K562 (cell line): Measurements from ENCODE around the gene FANCG. TPM values are rescaled to one million over a fixed set of nuclear protein-coding genes. Genes with fewer than 3 reads are reported as not detected.

Experiments used
- ATAC-seq: fragments of 200-7000 bp; cut with Tn5 transposase; 3 replicates; pipeline ENCODE4 v1.9.1; 2020; ENCODE audit warnings: moderate library complexity
- BruUV-seq: library from RNA; stranded (reverse); fragments of 400-500 nt; replicated peaks from 2 replicates; lab custom pipeline; 2021; lab: Mats Ljungman, UMichigan
- CTCF ChIA-PET: fragments of 300-600 bp; formaldehyde crosslinking; extraction: SDS; loops from one replicate; lab custom pipeline; 2021; ENCODE audit warnings: low intra/inter-chr PET ratio; lab: Yijun Ruan, JAX
- POLR2A ChIA-PET: fragments of 300-600, 350-650 bp; sonication (Branson Sonifier 250); formaldehyde crosslinking; extraction: SDS; loops from one replicate; lab custom pipeline; 2021; ENCODE audit warnings: antibody characterized with exemption, inconsistent platforms; lab: Yijun Ruan, JAX
- DNase-seq, 4 experiments: peaks; one replicate each; pipeline versions ENCODE4 v3.0.0 to v3.0.0-alpha.2; 2011 to 2018; ENCODE audit warnings: low spot score in 3 of 4, mixed read lengths in 3 of 4; ENCODE audit errors: extremely low read depth in 1 of 4
- FAIRE-seq: peaks from 2 replicates; lab custom pipeline; 2011; peaks lifted over from hg19 to GRCh38; lab: Jason Lieb, UNC
- H2AFZ ChIP-seq: 2 replicates; pipeline ENCODE4 v1.6.0; 2011; ENCODE audit warnings: low read depth, low read length, control low read depth, inconsistent platforms
- H3K27ac ChIP-seq: fragments of 200-600 bp; 3 replicates; pipeline ENCODE4 v1.8.0; 2011; ENCODE audit warnings: low read depth, mild to moderate bottlenecking, control low read depth, inconsistent platforms, low read length, moderate library complexity, mixed read lengths; ENCODE audit errors: extremely low read depth
- H3K27me3 ChIP-seq, 2 experiments: fragments of 300-600 bp in 1 of 2; 2 replicates in 1 of 2; 3 replicates in 1 of 2; pipeline versions ENCODE4 v1.6.0 to v1.8.0; 2011; ENCODE audit warnings: inconsistent platforms in 2 of 2, low read length in 2 of 2, mild to moderate bottlenecking in 1 of 2, mixed read lengths in 1 of 2, moderate library complexity in 1 of 2; ENCODE audit not compliant: control insufficient read depth in 2 of 2, insufficient read depth in 2 of 2
- H3K36me3 ChIP-seq: fragments of 300-600 bp; 3 replicates; pipeline ENCODE4 v1.8.0; 2011; ENCODE audit warnings: mild to moderate bottlenecking, low read length, inconsistent platforms; ENCODE audit not compliant: control insufficient read depth, insufficient read depth
- H3K4me1 ChIP-seq, 2 experiments: fragments of 200-600 bp in 1 of 2; replicated peaks in 1 of 2; 2 replicates in 1 of 2; 3 replicates in 1 of 2; pipeline versions ENCODE4 v1.5.1 to v1.8.0; 2011; ENCODE audit warnings: inconsistent platforms in 2 of 2, low read length in 2 of 2, mild to moderate bottlenecking in 1 of 2, mixed read lengths in 1 of 2, moderate library complexity in 1 of 2; ENCODE audit not compliant: control insufficient read depth in 2 of 2, insufficient read depth in 2 of 2
- H3K4me2 ChIP-seq: 2 replicates; pipeline ENCODE4 v1.6.1; 2011; ENCODE audit warnings: low read length, control low read depth, inconsistent platforms, mixed read lengths; ENCODE audit not compliant: insufficient read depth
- H3K4me3 ChIP-seq: fragments of 200-600 bp; sonication (generic), shearing (Covaris generic); 2 replicates; pipeline ENCODE4 v1.5.1; 2016; ENCODE audit warnings: control low read depth, inconsistent platforms
- H3K79me2 ChIP-seq: fragments of 200-600 bp; 3 replicates; pipeline ENCODE4 v1.8.0; 2011; ENCODE audit warnings: low read length, inconsistent platforms; ENCODE audit not compliant: control insufficient read depth, insufficient read depth
- H3K9ac ChIP-seq, 2 experiments: 2 replicates each; pipeline versions ENCODE4 v1.6.0 to v1.6.1; 2011; ENCODE audit warnings: low read depth in 2 of 2, low read length in 2 of 2, control low read depth in 1 of 2, inconsistent platforms in 1 of 2, mild to moderate bottlenecking in 1 of 2, mixed read lengths in 1 of 2; ENCODE audit not compliant: insufficient read depth in 1 of 2
- H3K9me1 ChIP-seq: one replicate; pipeline ENCODE4 v1.6.0; 2011; ENCODE audit warnings: inconsistent platforms, mild to moderate bottlenecking, low read length, moderate library complexity; ENCODE audit not compliant: control insufficient read depth, insufficient read depth
- H3K9me3 ChIP-seq: replicated peaks from 2 replicates; pipeline ENCODE4 v1.5.1; 2011; ENCODE audit warnings: low read depth, low read length, inconsistent platforms; ENCODE audit not compliant: control insufficient read depth, insufficient read depth
- H4K20me1 ChIP-seq: replicated peaks from 2 replicates; pipeline ENCODE4 v1.6.1; 2011; ENCODE audit warnings: low read length, inconsistent platforms, mixed read lengths; ENCODE audit not compliant: control insufficient read depth, insufficient read depth
- BRF2 ChIP-seq: IDR thresholded peaks from 3 replicates; pipeline ENCODE4 v1.6.1; 2011; ENCODE audit warnings: borderline replicate concordance, mild to moderate bottlenecking; ENCODE audit not compliant: insufficient read length, insufficient read depth
- CAMTA2 ChIP-seq: fragments of 250-450 bp; sonication (Bioruptor Pico); conservative IDR thresholded peaks from 2 replicates; pipeline ENCODE4 v1.5.1; 2022
- DMBX1 ChIP-seq: fragments of 250-450 bp; sonication (Bioruptor Pico); IDR thresholded peaks from 2 replicates; pipeline ENCODE4 v1.8.0; 2022; ENCODE audit warnings: inconsistent platforms, mild to moderate bottlenecking, moderate library complexity, borderline replicate concordance
- EGR1 ChIP-seq: fragments of 450-650 bp; conservative IDR thresholded peaks from 2 replicates; pipeline ENCODE4 v1.6.1; 2017; ENCODE audit warnings: mild to moderate bottlenecking
- FOS ChIP-seq: IDR thresholded peaks from 3 replicates; pipeline ENCODE4 v1.6.1; 2011; ENCODE audit not compliant: insufficient read length; ENCODE audit errors: extremely low read depth
- GABPA ChIP-seq: fragments of 200-800 bp; sonication (Bioruptor generic); conservative IDR thresholded peaks from 2 replicates; pipeline ENCODE4 v1.6.1; 2016; ENCODE audit warnings: low read depth, missing genetic modification characterization, missing compliant biosample characterization
- HNRNPLL ChIP-seq: fragments of 200-400 bp; formaldehyde crosslinking; IDR thresholded peaks from 2 replicates; pipeline ENCODE4 v1.6.1; 2017; ENCODE audit warnings: low read length, low read depth, mild to moderate bottlenecking; ENCODE audit not compliant: poor library complexity, severe bottlenecking
- IRF9 ChIP-seq: fragments of 450-650 bp; IDR thresholded peaks from 2 replicates; pipeline ENCODE4 v1.6.1; 2016; ENCODE audit warnings: missing biosample characterization, missing genetic modification characterization
- KHSRP ChIP-seq: fragments of 450-650 bp; IDR thresholded peaks from 2 replicates; pipeline ENCODE4 v1.6.1; 2017
- KLF16 ChIP-seq: IDR thresholded peaks from 2 replicates; pipeline ENCODE4 v1.6.1; 2016; ENCODE audit warnings: antibody characterized with exemption
- MED1 ChIP-seq: sonication (generic); formaldehyde crosslinking; IDR thresholded peaks from 2 replicates; pipeline ENCODE4 v1.8.1; 2023; ENCODE audit warnings: missing genetic modification reagents, borderline replicate concordance
- PKNOX1 ChIP-seq: fragments of 450-650 bp; IDR thresholded peaks from 2 replicates; pipeline ENCODE4 v1.6.1; 2016
- POLR2G ChIP-seq: fragments of 200-400 bp; formaldehyde crosslinking; IDR thresholded peaks from 2 replicates; pipeline ENCODE4 v1.6.1; 2017; ENCODE audit warnings: low read depth, mild to moderate bottlenecking, antibody characterized with exemption, low read length, moderate library complexity
- RNF2 ChIP-seq: sonication (generic); IDR thresholded peaks from 2 replicates; pipeline ENCODE4 v1.6.1; 2016
- ZBED1 ChIP-seq: IDR thresholded peaks from 2 replicates; pipeline ENCODE4 v1.6.1; 2014
- ZNF384 ChIP-seq: IDR thresholded peaks from 2 replicates; pipeline ENCODE4 v1.6.1; 2012; ENCODE audit warnings: low read depth, low read length, improper control_type of control experiment
- WGBS: fragments of 100-300 bp; shearing (Covaris generic); methylation state at CpG from one replicate; pipeline ENCODE4 v1.1.6; 2016; ENCODE audit warnings: low coverage, mixed read lengths; ENCODE audit not compliant: insufficient coverage; ENCODE audit errors: missing lambda C conversion rate; 5-methylcytosine and 5-hydroxymethylcytosine counted together
- in situ Hi-C: fragments of 300-500 bp; cut with MboI; formaldehyde crosslinking; loops from 4 replicates; pipeline ENCODE4 v1.15.0; 2018; ENCODE audit warnings: inconsistent platforms, mixed read lengths
- intact Hi-C: fragments of 100-400 bp; cut with micrococcal nuclease; formaldehyde crosslinking; loops from 2 replicates; pipeline ENCODE4 v1.14.2; 2022
- polyA plus RNA-seq, 8 experiments: library from polyadenylated mRNA; depleted of rRNA in 4 of 8; stranded (reverse) in 5 of 8; unstranded in 3 of 8; fragments of >200 nt; fragmentation: Nextera tagmentation in 2 of 8; fragmentation: Illumina TruSeq in 1 of 8; extraction: Ambion mirVana in 2 of 8; extraction: Trizol in 1 of 8; gene quantifications; 2 replicates each; pipeline versions ENCODE4 v1.2.1 to v1.2.3, GENCODE V29; 2011 to 2014; ENCODE audit warnings: inconsistent platforms in 1 of 8, missing spikeins in 1 of 8
- total RNA-seq, 7 experiments: library from RNA; depleted of rRNA in 6 of 7; stranded (reverse); fragments of >200 nt in 6 of 7; fragmentation: Illumina TruSeq in 2 of 7; extraction: Trizol in 2 of 7; gene quantifications; 2 replicates each; pipeline versions ENCODE4 v1.2.1 to v1.2.3, GENCODE V29; 2011 to 2021; ENCODE audit warnings: low replicate concordance in 1 of 7
- TF ChIP-seq, protein P1 (sequence below): fragments of 250-450 bp; sonication (Bioruptor Pico); IDR thresholded peaks from 2 replicates; pipeline ENCODE4 v1.9.0; 2021; ENCODE audit warnings: mild to moderate bottlenecking

FANCG gene
- total and polyA plus RNA-seq, 9 of the 15 experiments (the other 6 are each of a cell fraction or from before 2014, with no cell fraction given) = 7.5 to 43.9 (median 31.0) TPM

DNA sequence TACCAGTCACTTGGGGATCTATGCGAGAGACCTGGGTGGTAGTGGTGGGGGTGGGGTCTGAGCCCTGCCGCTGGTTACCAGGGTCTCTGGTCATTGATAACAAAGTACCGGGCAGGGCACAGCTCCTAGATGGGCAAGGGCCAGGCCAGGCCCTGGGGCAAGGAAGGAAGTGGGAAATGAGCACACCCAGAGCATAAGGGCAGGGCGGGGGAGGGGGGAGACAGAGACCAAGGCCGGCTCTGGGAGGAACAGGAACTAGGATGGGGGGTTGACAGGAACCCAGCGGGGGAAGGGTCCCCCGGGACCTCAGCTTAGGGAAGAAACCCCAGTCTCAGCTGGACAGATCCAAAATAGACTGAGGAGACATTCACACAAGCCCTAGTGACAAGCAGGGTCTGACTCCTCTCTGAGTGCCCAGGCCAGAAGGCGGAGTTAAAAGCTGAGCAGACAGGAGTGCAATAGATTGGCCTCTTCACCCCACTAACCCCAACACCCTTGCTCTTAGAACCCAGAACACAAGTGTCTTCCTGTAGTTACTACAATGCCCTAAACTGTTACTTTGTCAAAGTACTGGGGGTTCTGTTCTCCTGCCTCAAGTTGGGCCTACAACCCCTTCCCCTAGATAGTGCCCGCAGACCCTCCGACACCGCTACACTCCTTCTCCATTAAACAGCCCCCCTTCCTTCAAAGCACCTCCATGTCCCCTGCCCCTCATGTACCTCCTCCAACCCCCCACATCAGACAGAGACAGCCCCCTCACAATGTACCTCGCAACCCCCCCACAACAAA is 35.3 kb upstream of the FANCG start (continued):
- TF ChIP-seq IRF9 = no peak
- TF ChIP-seq FOS = no peak
- no peak for TF ChIP-seq ZBED1

- peaks cover 38 to 43% of the 10 kb centered on the region in 2 experiments for H3K4me1 ChIP-seq
- DNase-seq (peak; percentile 51 to 90 (median 64)), FAIRE-seq (peak; percentile 92), ATAC-seq (peak; percentile 41)
- 2% methylated on average over 3 of the region's 5 CpGs for WGBS
- H3K27me3 ChIP-seq = no peaks in the 10 kb centered on the region
- H3K4me2 ChIP-seq = peak overlapping the region; percentile 99
- intact Hi-C loops = loop anchor here (2.0 kb wide), 2 partner anchors 17 to 41 kb away; partner anchors contain the start of genes PIGO and VCP
- CTCF ChIA-PET = no interaction called here
- peaks cover 4% of the 10 kb centered on the region for H4K20me1 ChIP-seq
- H3K79me2 ChIP-seq = peaks cover 47% of the 10 kb centered on the region
- POLR2A ChIA-PET = interaction anchor here (0.5 to 1.3 kb wide), 4 partner anchors 11 to 909 kb away, joined by 3 to 4 read pairs (median 3); partner anchors contain the start of genes STOML2 and VCP
- no TSS peak for BruUV-seq
- H3K9me1 ChIP-seq = no peaks in the 10 kb centered on the region
- H3K27ac ChIP-seq = peak overlapping the region; percentile 65
- H3K36me3 ChIP-seq = no peaks in the 10 kb centered on the region
- H3K4me3 ChIP-seq = peak overlapping the region; percentile 58
- peak overlapping the region; percentile 73 for H2AFZ ChIP-seq
- in situ Hi-C loops = no loop called here
- peak overlapping the region; percentile 52 to 88; a peak in 3 of 4 replicates for H3K9ac ChIP-seq
- no peaks in the 10 kb centered on the region for H3K9me3 ChIP-seq
- TF ChIP-seq POLR2G = no peak
- peak; percentile 54; the same call in 1 of the 2 replicates for TF ChIP-seq EGR1
- TF ChIP-seq, protein P1, sequence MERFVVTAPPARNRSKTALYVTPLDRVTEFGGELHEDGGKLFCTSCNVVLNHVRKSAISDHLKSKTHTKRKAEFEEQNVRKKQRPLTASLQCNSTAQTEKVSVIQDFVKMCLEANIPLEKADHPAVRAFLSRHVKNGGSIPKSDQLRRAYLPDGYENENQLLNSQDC (CRISPR knock-in tag) = no peak
- TF ChIP-seq GABPA = no peak
- no peak for TF ChIP-seq BRF2
- no peak for TF ChIP-seq DMBX1 (CRISPR knock-in tag)
- peak; percentile 75; the same call in 1 of the 2 replicates for TF ChIP-seq KLF16
- no peak for TF ChIP-seq CAMTA2
- TF ChIP-seq RNF2 = no peak
- TF ChIP-seq HNRNPLL = no peak
- TF ChIP-seq ZNF384 = no peak
- no peak for TF ChIP-seq KHSRP
- TF ChIP-seq PKNOX1 = peak; percentile 29; the same call in 1 of the 2 replicates
- TF ChIP-seq MED1 (CRISPR knock-in tag) = no peak
Observed at GRCh38 chr9:35114113-35114839, 34.5 kb upstream of the FANCG start.
